Measurements from ENCODE around the gene RYR3.

RYR3 gene

DNA sequence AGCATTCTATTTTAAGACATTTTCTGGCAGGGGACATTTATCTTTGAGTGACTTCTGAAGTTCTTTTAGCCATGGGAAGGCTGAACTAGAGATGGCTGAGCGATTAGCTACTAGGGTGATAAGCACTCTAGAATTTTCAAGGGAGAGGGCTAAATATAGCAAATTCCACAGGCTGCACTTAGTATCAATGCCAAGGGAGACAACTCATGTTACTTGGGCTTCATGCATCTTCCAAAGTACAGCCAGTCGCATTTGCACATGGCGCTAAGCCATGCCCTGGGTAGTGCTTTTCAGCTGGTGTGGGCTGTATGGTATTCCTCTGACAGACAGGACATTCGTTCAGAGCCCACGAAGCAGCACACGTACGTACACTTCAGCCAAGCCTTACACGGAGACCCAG lies 69.6 kb downstream of the RYR3 start:
- DNase-seq (ENCODE audit: low read depth in 3 of 3, low spot score in 1 of 3) = no peak

DNA sequence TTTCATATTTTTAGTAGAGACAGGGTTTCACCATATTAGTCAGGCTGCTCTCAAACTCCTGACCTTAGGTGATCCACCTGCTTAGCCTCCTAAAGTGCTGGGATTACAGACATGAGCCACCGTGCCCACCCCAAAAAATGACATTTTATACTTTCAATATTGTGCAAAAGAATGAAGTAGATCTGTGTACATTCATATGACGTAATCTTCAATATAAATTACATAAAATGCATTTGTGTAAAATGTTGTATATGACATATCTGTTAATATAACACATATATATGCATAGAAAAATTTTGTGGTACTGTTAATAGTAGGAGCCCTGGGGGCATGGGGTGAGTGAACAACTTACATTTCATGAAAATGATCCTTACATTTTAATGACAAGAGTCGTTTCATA lies 71.7 kb downstream of the RYR3 start:
- DNase-seq (ENCODE audit: low read depth in 3 of 3, low spot score in 1 of 3) = no peak

DNA sequence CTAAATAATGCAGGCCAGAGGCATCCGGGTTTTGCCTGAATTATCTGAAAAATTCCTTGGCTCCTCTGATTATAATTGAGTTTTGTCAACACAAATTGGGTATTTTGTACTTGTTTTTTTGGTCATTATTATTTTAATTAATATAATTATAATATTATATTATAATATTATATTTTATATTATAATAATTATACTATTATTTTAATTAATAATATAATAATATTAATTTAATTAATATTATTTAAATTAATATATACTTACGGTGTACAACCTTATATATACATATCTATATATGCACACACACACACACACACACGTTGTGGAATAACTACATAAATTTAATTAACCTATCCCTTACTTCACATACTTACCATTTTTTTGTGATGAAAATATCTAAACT lies 73.5 kb downstream of the RYR3 start:
- DNase-seq (ENCODE audit: low read depth in 3 of 3, low spot score in 1 of 3) = no peak

DNA sequence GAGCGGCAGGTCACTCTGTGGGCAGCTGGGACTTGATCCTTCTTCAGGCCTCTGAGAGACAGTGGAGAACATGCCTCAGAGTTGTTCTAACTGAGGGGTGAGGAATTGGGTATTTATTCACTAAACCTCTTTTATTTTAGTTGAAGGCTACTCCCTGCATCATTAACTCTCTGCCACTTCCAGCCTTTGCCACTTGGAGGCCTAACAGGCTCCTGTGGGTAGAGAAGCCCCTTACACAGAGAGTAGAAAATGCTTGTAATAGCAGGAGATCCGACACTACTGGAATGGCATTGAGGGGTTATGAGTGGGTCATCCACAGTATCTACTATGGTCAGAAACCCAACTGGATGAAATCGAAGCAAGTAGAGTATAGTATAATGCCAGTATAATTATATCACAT lies 81.7 kb downstream of the RYR3 start:
- DNase-seq (ENCODE audit: low read depth in 3 of 3, low spot score in 1 of 3) = no peak

DNA sequence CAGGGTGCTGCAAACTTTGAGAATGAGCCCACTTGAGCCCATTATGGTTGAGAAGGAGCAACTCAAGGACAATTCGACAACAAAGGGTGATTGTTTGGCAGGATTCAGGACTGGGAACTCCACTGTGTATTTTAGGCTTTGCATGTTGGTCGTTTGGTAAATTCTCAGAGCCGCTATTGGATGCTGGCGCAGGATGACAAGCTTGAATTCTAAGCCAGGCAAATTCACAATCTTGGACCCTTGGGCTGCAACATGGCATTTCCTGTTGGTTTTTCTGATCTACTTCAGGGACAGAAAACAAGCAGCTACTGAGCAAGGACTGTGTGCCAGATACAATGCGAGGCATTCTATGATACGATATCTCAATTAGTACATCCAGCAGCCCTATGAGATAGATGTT lies 82.8 kb downstream of the RYR3 start:
- no peak for DNase-seq (ENCODE audit: low read depth in 3 of 3, low spot score in 1 of 3)

DNA sequence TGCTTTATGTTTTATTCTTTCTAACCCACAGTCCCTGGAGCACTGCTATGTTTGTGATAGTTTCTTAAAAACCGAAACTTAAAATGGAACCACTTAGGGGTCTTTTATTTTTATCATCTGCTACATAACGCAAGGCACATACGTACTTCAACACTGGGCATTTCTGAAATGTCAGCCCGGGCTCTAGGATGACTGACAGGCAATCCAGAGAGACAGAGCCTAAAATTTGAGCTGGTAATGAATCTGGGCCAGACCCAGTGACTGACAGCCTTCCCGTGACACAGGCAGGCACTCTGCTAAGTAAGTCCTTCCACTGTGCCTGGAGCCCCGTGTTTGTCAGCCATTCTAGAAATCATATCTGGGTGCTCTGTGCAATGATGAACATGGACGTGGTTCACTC lies 84.6 kb downstream of the RYR3 start:
- no peak for DNase-seq (ENCODE audit: low read depth in 3 of 3, low spot score in 1 of 3)

DNA sequence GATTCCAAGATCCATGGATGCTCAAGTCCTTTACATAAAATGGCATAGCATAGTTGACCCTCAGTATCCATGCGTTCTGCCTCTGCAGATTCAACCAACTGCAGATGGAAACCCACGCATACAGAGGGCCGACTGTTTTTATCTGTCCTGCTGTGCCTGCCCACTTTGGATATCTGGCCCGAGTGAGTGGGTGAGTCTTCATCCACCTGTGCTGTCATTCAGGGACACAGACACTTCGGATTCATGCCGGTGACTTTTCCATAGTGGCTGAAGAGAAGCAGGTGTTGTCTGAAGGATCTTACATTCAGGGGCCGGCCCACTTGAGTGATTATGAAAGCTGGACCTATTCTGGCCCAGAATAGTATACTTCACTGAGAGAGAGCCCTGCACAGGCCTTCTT lies 85.1 kb downstream of the RYR3 start:
- no peak for DNase-seq (ENCODE audit: low read depth in 3 of 3, low spot score in 1 of 3)

DNA sequence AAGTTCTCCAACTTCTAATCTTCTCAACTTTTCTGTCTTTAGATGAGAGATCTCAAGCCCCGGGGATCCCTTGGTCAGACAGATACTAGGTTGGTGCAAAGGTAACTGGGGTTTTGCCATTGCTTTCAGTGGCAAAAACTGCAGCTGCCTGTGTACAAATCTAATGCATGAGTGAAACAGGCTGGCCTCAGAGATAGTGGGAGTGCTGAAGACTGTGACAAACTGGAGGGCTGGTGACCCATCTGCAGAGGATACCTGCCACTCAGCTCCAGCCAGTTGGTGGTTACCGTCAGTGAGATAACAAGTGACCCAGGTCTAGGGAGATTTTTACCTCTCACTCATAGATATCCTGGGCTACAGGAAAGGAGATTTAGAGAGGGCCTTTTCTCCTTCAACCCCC lies 85.7 kb downstream of the RYR3 start:
- DNase-seq (ENCODE audit: low read depth in 3 of 3, low spot score in 1 of 3) = no peak

DNA sequence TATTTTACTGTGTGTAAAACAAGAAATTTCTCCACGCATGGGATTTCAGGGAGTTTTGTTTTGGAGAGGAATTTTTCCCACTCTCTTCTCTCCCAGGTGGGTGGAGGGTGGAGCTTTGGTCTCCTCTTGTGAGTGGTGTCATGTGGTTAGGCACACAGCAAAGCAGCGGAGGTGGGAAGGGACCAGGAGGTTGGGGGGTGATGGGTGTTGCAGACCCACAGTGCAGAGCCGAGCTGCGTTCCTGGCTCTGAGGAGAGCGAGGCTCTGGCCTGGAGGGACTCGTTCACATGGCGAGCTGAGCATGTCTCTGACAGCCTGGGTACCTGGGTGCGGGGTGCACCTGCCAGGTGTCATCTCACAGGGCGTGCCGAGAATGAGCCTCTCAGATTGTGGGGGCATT lies 87.8 kb downstream of the RYR3 start:
- no peak for DNase-seq (ENCODE audit: low read depth in 3 of 3, low spot score in 1 of 3)

DNA sequence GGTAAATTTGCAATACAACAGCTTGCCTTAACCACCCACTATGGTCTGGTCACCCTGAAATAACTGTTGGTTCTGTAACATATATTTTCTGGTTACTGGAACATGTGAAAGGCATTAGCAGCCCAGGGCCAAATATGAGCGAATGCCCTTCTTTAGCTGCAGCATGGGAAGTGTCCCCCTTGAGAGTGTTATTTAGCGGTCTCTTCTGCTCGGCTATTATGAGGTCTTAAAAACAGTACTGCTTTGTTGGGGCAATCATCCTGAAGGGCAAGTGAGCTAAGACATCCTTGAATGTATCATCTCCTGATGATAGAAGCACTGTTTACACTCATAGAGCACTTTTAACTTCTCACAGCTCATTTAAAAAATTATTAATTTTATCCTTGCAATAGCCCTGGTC lies 90.2 kb downstream of the RYR3 start:
- DNase-seq (ENCODE audit: low read depth in 3 of 3, low spot score in 1 of 3) = no peak

DNA sequence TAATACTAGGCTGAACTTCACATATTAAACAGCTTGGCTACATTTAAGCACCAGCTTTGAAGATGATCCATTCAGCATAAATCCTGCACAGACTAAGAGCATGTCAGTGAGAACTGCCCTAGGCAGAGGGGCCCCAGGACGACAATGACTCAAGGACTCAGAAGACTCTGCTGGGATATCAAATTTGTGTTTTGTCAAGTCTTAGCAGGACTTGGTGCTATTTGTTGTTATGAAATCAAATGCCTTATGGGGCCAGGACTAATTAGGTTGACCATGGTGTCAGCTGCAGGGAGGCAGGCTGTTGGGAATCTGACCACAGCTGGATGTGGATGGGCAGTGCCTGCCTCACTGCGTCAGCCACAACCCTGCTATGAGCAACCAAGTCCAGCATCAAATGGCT lies 91.8 kb downstream of the RYR3 start:
- DNase-seq (ENCODE audit: low read depth in 3 of 3, low spot score in 1 of 3) = no peak

DNA sequence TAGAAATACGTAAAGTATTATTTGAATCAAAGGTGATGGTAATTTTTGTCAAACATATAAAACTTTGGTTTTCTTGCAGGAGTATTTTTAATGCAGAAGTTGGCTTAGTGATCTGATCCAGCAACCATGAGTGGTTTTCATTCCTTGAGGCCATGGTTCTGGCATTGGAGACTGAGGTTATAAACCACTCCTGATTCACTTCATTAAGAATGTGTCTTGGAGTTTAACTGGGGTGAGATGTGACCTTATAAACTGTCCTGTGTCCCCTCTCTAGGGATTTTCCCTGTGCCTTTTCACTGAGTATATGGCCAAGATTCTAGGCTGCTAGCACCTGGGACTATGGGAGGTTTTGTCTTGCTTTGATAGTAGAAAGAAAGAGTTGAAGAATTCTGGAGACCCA lies 94.3 kb downstream of the RYR3 start:
- DNase-seq (ENCODE audit: low read depth in 3 of 3, low spot score in 1 of 3) = no peak

DNA sequence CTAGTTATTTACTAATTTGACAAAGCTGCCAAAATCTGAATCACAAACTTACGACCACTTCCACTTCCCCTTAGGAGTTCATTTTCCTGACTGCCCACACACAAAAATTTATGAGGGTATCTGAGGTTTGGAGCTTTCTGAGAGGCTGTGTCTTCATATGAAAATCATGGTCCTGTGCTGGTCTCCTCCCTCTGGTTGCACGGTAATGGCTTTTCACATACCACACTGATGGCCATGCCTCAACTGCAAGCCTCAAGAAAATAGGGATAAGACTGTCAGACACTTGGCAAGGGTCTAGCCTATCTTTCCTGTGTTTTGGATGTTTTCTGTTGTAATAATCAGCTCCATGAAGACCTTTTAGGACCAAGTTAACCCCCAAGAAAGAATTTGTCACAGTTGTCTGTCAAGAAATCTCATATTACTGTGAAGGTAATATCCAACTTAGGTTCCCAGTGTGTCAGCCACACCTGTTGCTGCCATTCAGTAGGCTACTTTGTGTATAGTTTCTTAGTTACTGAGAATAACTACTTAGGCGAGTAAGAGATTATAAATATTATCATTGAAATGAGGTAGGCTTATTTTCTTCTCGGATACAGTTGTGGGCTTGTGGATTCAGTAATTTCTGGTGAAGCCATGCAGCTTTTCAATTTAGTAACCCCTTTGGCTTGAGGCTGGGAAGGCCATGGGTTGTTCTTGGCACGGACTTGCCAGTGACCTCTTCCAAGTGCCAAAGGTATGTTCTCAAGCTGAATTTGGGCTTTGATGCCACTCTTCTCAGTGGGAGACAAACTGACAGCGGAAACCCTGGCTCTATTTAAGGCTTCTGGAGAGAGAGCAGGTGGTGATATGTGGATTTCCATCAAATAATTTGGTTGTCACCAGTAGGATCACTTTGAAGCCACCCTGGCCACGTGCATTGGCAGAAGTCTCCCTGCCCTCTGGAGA lies 101.1 kb downstream of the RYR3 start:
- no peak for DNase-seq (ENCODE audit: low read depth in 3 of 3, low spot score in 1 of 3)

DNA sequence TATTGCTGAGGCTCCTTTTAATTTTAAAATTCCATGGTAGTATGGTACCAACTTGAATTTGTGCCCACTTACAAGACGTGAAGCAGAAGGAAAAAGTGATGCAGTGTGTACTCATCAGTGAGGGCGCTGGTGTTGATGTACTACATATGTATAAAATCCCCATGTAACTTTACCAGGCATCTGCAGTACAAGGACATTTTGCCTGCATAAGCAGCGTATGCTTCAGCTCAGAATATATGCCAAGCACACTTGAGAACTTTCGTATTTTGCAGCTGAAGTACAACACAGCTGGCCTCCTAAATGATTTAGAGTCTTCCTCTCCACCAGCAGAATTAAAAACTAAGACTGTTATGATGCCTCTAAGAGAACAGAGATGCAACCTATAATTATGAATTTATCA lies 108.9 kb downstream of the RYR3 start:
- DNase-seq (ENCODE audit: low read depth in 3 of 3, low spot score in 1 of 3) = no peak

DNA sequence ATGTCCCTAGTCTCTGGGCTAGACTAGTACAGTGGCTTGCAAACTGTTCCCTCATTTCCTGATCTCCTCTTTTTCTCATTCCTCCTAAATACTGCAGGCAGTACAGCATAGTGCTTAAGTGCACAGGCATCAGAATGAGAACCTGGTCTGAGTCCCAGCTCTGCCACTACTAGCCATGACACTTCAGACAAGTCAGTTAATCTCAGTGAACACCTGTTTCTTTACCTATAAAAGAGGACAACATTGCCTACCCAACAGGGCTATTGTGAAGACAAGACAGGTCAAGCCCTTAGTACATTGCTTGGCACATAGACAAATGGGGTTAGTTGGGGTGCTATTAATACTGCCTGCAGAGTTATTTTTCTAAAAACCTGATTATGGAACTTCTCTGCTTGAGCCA lies 113.3 kb downstream of the RYR3 start:
- no peak for DNase-seq (ENCODE audit: low read depth in 3 of 3, low spot score in 1 of 3)

DNA sequence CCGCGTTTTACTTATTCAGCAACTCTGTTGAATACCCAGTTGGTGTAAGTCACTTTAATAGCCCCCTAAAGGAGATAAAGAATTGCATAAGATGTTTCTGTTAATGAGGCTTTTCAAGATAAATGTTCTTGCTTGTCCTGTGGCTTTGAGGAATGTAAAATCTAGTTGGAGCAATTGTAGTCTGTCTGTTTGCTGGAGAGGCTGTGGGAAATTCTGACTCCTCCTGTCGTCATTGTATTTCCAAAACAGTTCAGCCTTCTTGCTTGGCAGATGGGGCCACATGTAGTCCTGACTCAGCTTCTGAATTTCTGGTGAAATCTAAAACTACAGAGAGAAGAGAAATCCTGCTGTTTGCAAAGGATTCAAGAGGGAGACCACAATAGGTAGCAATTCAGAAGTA lies 114.4 kb downstream of the RYR3 start:
- DNase-seq (ENCODE audit: low read depth in 3 of 3, low spot score in 1 of 3) = no peak

DNA sequence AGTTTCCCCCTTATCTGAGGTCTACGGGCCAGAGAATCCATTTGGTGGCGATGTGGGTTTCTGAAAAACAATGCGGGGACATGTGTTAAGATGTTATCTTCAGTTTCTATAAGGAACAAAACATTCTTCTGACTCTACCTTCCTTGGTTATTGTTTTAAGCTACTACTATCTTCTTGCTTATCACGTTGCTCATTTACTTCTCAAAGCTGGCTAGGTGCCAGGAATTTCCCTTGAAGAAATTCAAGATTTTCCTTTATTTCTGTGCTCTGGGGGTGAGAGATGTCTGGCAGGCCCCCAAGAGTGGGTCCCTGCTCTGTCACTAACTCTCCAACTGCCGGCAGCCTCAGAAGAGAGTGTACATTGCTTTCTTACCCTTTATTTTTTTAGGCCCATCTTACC lies 119.8 kb downstream of the RYR3 start:
- DNase-seq (ENCODE audit: low read depth in 3 of 3, low spot score in 1 of 3) = no peak

DNA sequence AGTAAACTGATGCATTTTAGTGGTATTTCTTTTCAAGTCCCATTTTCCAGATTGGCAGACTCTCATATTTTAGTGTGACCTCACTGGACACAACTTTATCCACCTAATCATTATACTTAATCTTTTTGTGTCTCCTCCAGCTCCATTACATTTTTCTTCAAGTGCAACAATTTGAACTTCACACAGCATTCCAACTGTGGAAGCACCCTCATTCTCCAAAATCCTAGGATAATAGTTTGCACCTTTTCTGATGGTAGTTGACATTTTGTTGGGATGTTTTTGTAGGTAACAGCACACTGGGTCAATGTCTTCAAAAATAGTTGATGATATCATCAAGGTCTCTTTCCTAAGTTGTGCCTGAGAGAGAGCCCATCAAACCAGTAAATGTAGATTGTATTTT lies 123.1 kb downstream of the RYR3 start:
- no peak for DNase-seq (ENCODE audit: low read depth in 3 of 3, low spot score in 1 of 3)

DNA sequence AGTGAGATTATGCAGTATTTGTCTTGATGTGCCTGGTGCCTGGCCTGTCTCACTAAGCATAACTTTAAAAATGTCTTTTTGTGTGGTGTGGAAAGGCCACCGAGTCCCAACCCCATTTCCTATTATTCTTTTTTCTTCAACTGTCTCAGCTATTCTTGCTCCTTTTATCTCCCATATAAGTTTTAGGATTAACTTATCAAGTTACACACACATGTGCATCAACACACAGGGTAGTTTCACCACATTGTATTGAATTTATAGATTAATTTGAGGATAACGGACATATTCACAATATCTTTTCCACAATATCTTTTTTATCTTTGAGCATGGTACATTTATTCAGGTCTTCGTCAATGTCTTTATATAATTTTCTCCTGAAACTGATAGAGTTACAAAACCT lies 127.6 kb downstream of the RYR3 start:
- DNase-seq (ENCODE audit: low read depth in 3 of 3, low spot score in 1 of 3) = no peak

DNA sequence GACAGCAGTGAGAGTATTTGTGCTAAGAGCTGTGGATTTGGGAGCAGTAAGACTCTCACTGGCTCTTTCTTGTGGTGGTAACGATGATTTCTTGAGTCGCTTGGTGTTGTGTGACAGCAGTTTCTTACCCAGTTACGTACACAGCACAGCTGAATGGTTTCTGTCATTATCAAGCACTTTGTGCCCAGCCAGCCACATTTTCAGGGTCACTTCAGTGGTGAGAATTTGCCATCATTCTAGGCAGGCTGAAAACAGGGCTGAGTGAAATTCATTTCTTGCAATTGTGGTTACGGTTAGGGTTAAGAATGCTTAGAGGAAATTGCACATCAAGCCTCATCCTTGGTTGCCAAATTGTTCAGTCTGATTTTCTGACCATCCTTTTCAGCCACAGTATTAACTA lies 130.1 kb downstream of the RYR3 start:
- no peak for DNase-seq (ENCODE audit: low read depth in 3 of 3, low spot score in 1 of 3)

DNA sequence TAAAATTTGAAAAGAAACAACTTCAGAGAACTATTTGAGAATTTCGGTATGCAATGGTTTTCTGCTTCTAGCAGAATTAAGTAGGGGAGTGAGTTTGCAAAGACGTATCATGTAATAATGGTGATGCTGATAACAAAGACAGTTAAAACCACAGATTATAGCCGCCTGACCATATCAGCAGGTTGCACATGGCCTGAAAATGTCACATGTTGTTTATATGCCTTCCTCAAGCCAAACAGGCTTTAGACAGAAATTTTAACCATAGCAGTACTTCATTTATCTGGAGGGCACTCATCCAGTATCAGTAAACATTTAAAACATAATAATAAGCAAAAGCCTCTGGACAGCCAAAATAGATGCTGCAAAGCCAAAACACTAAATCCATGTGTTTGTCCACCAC lies 131.7 kb downstream of the RYR3 start:
- DNase-seq (ENCODE audit: low read depth in 3 of 3, low spot score in 1 of 3) = no peak

DNA sequence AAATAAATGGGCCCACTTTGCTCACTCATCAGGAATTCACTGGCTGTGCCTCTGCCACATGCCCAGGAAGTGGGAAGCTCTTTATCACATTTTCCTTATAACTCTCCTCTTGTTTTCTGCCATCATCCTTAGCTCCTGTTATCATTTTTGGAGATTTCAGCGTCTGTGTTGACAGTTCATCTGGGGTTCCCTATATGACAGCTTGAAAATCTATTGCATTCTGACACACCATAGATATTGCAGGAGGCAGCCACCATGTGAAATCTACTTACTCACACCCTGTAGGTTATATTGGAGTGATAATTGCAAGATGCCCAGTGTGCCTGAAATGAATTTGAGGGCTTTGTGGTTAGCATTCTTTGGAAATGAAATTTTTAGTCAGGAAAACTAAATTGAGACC lies 132.9 kb downstream of the RYR3 start:
- no peak for DNase-seq (ENCODE audit: low read depth in 3 of 3, low spot score in 1 of 3)

DNA sequence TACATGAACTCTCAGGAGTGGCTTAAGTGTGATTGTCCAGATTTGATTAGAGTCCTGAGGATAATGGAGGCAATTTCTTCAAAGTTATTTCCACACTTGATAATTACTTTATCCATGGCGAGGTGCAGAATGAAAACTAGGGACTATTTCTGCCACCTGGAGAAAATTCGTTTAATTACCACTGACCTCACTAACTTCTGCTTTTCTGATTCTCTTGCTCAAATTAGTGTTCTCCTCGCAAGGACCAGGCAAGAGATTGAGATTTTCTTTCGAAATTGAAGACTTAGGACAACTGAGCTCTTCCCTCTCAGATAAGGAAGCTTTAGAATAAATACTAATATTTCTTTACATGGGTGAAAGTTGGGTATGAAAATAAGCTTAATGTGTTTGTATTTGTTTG lies 135.2 kb downstream of the RYR3 start:
- no peak for DNase-seq (ENCODE audit: low read depth in 3 of 3, low spot score in 1 of 3)

Measured in stimulated activated CD4-positive, alpha-beta T cell treated with anti-CD3 and anti-CD28 coated beads, TNF-alpha, amount 100 ng/mL, for 1 hour (primary cell).